T47D (cell line): ENCODE data around the gene MALRD1.
A peak's percentile ranks its signal among the peaks of the same experiment; 100 is the strongest.

Source experiments
- DNase-seq, 2 experiments: peaks; one replicate each; pipeline versions ENCODE4 v3.0.0 to v3.0.0-alpha.2; 2011 to 2012; ENCODE audit warnings: low read depth in 1 of 2, low spot score in 1 of 2
- JUND ChIP-seq: IDR thresholded peaks from 2 replicates; pipeline ENCODE4 v1.6.1; 2012; ENCODE audit warnings: low read depth
- in situ Hi-C: cut with HindIII; loops from 2 replicates; pipeline ENCODE4 v1.10.0; 2016; ENCODE audit warnings: low sequenced_read_pairs, low pct_unique_long_range_greater_than_20kb

MALRD1 gene

DNA sequence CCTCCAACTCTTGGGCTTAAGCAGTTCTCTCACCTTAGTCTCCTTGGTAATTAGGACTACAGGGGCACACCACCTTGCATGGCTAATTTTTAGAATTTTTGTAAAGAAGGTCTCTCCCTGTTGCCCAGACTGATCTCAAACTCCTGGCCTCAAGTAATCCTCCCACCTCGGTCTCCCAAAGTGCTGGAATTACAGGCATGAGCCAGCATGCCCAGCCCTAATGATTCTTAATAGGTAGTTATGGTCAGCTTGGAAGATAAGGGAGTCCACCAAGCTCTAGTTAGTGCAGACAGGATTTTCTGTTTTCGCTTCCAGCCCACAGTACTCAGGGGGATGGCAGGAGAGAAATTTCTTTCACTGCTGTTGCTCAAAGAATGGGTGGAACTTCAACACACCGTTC is 639.7 kb downstream of the MALRD1 start:
- in situ Hi-C loops, result no loop called here
- TF ChIP-seq JUND, result no peak

DNA sequence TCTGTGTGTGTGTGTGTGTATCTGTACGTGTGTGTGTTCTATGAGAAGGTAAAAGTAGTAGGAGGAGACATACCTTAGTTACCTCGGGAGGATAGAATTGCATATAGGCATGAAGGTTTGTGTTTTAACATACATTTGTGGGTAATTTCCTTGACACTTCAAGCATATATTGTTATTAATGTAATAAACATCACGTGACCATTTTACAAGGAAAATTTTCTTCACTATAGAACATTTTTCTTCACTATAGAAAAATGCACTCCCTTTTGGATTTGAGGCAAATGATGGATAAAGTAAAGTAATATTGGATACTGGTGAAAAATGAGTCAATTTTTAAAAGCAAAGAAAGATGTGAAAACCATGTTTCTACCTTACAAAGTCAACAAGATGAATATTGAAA is 640.6 kb downstream of the MALRD1 start:
- no peak for DNase-seq
- no peak for TF ChIP-seq JUND
- in situ Hi-C loops, result no loop called here

More for the DNA sequence above, 639.7 kb downstream of the MALRD1 start:
- DNase-seq, result no peak

DNA sequence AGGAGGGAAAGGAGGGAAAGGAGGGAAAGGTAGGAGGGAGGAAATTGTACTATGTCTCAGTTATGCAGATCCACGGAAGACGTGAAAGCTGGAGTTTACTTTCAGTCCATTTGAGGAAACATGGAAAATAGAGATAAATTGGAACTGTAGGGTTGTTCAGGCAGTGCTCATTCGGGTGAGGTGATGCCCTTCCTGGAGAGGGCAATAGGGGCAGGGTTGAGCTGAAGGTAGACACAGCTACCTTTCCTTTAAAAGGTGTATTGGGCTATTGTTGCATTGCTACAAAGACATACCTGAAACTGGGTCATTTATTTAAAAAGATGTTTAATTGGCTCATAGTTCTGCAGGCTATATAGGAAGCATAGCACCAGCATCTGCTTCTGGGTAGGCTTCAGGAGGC is 650.7 kb downstream of the MALRD1 start:
- in situ Hi-C loops, result no loop called here
- DNase-seq, result no peak
- no peak for TF ChIP-seq JUND

DNA sequence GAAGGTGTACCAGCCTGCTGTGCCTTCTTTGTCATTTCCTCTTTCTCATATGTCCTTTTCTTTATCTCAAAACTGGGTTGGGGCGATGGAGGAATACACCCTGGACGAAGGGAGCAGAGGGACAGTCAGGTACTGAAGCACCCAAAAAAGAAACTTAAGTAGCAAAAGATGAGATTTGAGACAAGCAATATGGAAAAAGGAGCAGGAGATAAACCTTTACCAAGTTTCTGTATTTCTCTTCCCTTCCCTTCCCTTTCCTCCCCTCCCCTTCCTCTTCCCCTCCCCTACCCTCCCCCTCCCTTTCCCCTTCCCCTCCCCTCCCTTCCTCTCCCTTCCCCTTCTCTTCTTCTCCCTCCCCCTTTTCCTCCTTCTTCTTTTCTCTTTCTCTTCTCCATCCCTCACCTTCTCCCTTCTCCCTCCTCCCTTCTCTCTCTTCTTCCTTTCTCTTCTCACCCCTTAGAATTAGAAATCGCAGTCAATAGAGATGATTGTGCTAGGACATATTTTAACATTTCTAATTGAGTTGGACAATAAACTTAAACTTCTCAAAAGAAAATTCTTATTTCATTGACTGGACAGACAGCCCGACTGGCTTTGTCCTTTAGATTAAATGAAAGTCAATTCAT is 652.9 kb downstream of the MALRD1 start:
- in situ Hi-C loops, result no loop called here
- no peak for TF ChIP-seq JUND
- no peak for DNase-seq

DNA sequence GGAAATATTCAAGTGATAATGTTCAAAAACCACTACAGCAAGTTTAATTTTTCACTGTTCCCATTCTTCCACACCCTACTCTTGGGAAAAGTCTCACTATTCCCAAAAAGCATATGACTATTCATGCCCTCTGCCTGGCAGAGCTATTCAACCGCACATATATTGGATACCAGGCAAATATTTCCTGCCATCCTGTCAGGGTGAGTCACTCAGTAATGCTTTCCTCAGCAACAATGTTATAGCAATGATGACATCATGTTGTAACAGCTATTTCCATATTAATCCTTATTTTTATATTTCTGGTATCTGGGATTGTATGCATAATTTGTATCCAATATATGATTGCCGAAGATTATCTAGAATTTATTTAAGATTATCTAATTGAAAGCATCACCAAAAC is 653.6 kb downstream of the MALRD1 start:
- no peak for DNase-seq
- in situ Hi-C loops, result no loop called here
- no peak for TF ChIP-seq JUND

DNA sequence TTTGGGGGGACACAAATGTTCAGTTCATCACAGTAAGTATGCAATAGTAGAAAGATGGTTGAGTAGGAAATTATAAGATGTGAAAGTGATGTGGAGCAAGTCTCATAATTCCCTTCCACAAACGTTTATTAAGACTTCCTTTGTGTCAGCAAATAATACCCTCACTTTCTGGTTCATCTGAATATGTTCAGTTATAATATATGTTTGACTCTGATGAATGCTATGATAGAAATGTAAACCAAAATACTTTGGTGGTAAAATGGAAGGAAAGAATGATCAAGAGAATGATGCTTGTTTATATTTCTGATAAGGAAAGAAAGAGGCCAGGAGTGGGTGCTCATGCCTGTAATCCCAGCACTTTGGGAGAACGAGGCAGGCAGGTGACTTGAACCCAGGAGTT is 655.9 kb downstream of the MALRD1 start:
- no peak for DNase-seq
- in situ Hi-C loops, result no loop called here
- no peak for TF ChIP-seq JUND

DNA sequence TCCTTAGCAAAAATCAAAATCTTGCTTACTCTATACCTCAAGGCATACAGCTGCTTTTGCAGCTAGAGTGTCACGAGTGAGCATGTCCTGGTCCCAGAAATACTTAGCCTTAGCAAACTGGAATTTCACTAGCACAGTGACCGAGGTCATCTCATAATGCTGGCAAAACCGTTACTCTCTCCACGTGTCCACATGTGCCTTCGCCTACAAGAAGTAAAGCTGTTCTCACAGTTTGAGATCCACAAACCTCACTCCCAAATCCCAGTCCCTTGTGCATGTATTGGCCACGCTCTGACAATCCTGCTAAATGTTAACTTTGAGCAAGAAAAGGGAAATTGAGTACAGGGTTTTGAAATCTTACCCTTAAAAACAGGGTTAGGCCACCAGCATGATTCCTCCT is 656.6 kb downstream of the MALRD1 start:
- in situ Hi-C loops, result no loop called here
- DNase-seq, result no peak
- TF ChIP-seq JUND, result no peak

DNA sequence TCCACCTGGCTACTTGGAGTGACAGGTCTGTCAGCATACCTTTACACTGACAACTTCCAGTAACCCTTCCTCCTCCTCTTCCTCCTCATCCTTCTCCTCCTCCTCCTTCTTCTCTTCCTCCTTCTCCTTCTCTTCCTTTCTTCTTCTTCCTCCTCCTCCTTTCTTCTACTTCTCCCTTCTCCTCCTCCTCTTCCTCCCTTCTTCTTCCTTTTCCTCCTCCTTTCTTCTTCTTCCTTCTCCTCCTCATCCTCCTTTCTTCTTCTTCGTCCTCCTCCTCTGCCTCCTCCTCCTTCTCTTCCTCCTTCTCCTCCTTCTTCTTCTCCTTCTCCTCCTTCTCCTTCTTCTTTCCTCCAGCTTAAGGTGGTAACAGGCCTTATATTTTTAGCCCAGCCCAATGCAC is 658.3 kb downstream of the MALRD1 start:
- peak in 1 of 2 experiments; percentile 73 for DNase-seq
- no peak for TF ChIP-seq JUND
- in situ Hi-C loops, result no loop called here

DNA sequence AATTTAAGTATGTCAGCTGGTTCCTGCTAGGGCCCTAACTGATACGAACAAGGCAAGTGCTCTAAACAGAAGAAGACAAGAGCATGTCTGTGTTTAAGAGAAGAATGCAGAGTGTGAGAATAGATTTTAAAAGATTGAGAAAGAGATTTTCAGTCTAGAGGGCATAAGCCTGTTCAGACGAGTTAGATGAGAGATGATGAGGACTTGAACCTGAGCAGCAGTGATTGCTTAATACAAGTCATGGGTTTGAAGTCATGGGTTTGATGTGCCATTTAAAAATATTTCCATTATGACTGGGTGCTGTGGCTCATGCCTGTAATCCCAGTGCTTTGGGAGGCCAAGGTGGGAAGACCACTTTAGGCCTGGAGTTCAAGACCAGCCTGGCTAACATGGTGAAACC is 658.8 kb downstream of the MALRD1 start:
- no peak for DNase-seq
- no peak for TF ChIP-seq JUND
- in situ Hi-C loops, result no loop called here

DNA sequence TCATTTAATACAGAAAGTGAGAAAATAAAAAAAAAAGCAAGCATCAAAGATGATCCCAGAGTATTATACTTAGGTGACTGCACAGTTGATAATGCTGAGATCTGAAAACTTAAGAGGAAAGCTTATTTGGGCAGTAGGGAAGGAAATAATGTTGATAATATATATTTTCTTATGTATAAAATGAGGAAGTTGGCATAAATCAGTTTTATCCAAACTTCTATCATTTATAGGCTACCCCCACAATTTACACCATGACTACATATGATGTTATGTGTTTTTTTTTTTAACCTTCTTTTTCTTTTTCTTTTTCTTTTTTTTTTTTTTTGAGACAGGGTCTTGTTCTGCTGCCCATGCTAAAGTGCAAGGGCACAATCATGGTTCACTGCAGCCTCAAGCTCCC is 659.4 kb downstream of the MALRD1 start:
- no peak for DNase-seq
- TF ChIP-seq JUND, result no peak
- in situ Hi-C loops, result no loop called here

DNA sequence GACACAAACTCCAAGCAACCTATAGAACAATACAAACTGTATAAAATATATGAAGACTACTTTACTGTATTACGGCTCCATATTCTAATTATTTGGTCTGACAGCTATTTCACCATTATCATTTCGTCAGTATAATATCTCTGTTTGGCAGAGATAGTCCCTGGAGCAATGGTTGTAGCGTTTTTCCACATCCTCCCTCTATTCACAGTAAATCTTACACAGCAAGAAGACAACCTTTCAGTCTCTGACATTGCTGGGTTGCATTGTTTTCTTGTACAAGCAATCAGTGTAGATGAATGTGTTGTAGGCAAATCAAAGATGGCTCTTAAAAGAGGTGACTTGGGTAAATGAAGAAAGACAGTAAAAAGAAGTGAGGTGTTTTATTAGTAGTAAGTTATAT is 662.0 kb downstream of the MALRD1 start:
- in situ Hi-C loops, result no loop called here
- no peak for TF ChIP-seq JUND
- no peak for DNase-seq

DNA sequence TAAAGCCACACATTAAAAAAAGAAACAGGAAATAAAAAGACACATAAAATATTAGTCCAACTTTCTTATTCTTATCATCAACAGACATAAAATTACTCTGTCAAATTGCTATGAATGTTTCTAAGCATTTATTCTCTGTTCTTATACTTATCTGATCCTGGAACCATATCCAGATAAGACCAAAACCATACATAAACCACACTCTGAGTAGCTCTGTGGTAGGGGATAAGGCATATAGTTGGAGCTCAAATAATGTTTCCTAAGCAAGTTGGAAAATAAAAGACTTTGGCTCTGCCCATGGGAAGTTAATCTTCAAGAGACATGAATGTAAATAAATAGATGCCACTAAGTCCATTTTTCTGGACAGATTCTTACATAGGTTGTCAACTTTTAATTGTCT is 664.6 kb downstream of the MALRD1 start:
- in situ Hi-C loops, result no loop called here
- TF ChIP-seq JUND, result no peak
- no peak for DNase-seq

DNA sequence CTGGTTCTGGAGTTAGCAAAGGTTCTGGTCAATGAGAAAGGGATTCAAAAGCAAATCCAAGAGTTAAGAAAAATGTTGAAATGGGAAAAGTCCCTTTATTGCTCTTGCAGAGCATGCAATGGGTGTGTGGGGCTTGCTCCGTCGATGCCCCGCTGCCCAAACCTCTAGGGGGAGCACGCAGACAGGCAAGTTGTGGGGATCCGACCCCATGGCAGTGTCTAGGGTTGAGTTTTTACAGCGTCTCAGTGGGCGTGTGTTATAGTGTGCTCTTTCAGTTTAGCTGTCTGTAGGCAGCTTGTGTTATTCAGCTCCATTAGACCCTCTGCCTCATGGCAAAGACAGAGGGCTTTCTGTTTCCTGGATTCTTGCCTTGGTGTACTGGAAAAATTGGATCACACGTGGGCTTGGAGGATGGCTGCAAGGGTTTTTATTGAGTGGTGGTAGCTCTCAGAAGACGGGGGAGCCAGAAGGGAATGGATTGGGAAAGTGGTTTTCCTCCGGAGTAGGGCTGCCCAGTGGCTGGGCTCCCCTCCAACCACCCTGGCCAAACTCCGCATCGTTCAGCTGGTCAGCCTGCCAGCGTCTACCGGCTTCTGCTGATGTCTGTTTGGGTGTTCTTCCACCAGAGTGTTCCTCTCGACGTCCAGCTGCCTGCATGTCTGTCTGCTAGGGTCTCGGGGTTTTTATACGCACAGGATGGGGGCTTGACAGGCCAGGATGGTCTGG is 665.4 kb downstream of the MALRD1 start:
- no peak for TF ChIP-seq JUND
- in situ Hi-C loops, result no loop called here
- DNase-seq, result peak in 1 of 2 experiments; percentile 3

DNA sequence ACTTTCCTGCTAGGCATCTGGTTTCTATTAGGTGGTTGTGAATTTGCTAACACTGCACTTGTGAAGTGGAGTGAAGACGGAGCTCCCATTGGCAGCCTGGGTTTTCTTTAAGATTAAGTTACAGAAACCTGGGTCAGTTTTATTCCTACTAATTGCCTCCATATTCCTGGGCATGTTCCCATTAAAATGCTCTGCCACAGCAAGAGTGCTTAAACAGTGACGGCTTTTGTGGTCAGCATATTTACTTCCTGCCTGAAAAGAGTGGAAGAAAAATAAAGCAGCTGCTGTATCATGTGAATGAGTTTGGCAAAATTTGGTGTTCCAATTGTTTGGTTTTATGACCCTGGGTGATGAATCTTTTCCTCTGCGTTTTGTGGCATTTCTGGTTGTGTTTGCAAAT is 670.7 kb downstream of the MALRD1 start:
- in situ Hi-C loops, result no loop called here
- no peak for DNase-seq
- no peak for TF ChIP-seq JUND
